22Rv1 (cell line): ENCODE results near the gene BRF1.

Source experiments
- CTCF ChIP-seq: fragments of 450-650 bp; IDR thresholded peaks from 2 replicates; pipeline ENCODE4 v1.5.1; 2017; ENCODE audit warnings: mild to moderate bottlenecking
- ZFX ChIP-seq: fragments of 450-650 bp; IDR thresholded peaks from 2 replicates; pipeline ENCODE4 v1.6.1; 2017; ENCODE audit warnings: antibody characterized with exemption, borderline replicate concordance

GRCh38 chr14:105323663-105324062 is 22.9 kb upstream of the BRF1 start:
- TF ChIP-seq CTCF: no peak
- TF ChIP-seq ZFX: no peak
